ENCODE data around the gene NUP88. TPM values are rescaled to one million over a fixed set of nuclear protein-coding genes. Genes with fewer than 3 reads are reported as not detected.
"Not testable (repeated sequence)": the region's sequence is repeated elsewhere in the genome, so short reads cannot be mapped to it uniquely, and the experiment has no call there.

NUP88 gene
- total and polyA plus RNA-seq, 2 experiments from 2014 or later: 42.9 TPM

GRCh38 chr17:5434984-5435383 is 15.5 kb upstream of the NUP88 start:
- TF ChIP-seq EZH2 (IDR thresholded peaks at IDR 0.05; ENCODE audit: insufficient read depth, poor library complexity, severe bottlenecking) (no peak), EZH2phosphoT487 (IDR thresholded peaks at IDR 0.05; ENCODE audit: insufficient read depth, low read depth) (no peak)
- H3K4me2 ChIP-seq (ENCODE audit: unreplicated experiment): no peak overlapping the region
- no peak overlapping the region for H2AFZ ChIP-seq
- no peaks in the 10 kb centered on the region for H3K9me3 ChIP-seq (ENCODE audit: low read depth)
- H3K79me2 ChIP-seq (ENCODE audit: insufficient read depth): peaks cover 50% of the 10 kb centered on the region
- H3K27me3 ChIP-seq (replicated peaks; ENCODE audit: insufficient read depth): no peaks in the 10 kb centered on the region
- peaks cover 10% of the 10 kb centered on the region; the same call in 1 of the 2 replicates for H3K4me1 ChIP-seq (ENCODE audit: insufficient read depth)
- DNase-seq: no peak
- H3K9me2 ChIP-seq (ENCODE audit: insufficient read depth): no peaks in the 10 kb centered on the region
- 98 to 100% methylated on average over 2 of the region's 2 CpGs for WGBS, 2 experiments (ENCODE audit: low coverage in 1 of 2, low lambda C conversion rate in 2 of 2, missing lambda C conversion rate in 2 of 2)
- no peak overlapping the region for H3K9ac ChIP-seq
- peaks cover 43% of the 10 kb centered on the region for H3K36me3 ChIP-seq (ENCODE audit: low read depth)
- peaks cover 37% of the 10 kb centered on the region; the same call in 1 of the 2 replicates for H3F3A ChIP-seq (ENCODE audit: insufficient read depth)
- in situ Hi-C loops (cut with MboI): no loop called here
- H3K4me3 ChIP-seq: no peak overlapping the region
- no peaks in the 10 kb centered on the region for H4K20me1 ChIP-seq (ENCODE audit: insufficient read depth)
- no peak overlapping the region for H3K27ac ChIP-seq

GRCh38 chr17:5431949-5432556 is 12.6 kb upstream of the NUP88 start:
- in situ Hi-C loops (cut with MboI): no loop called here
- no peak for TF ChIP-seq EZH2phosphoT487 (IDR thresholded peaks at IDR 0.05; ENCODE audit: insufficient read depth, low read depth)
- no peak for TF ChIP-seq EZH2 (IDR thresholded peaks at IDR 0.05; ENCODE audit: insufficient read depth, poor library complexity, severe bottlenecking)

GRCh38 chr17:5431234-5431633 is 11.8 kb upstream of the NUP88 start:
- H3K9me2 ChIP-seq (ENCODE audit: insufficient read depth); H3K9me3 ChIP-seq (ENCODE audit: low read depth); H3K4me3 ChIP-seq; H3K27ac ChIP-seq; H3K27me3 ChIP-seq (replicated peaks; ENCODE audit: insufficient read depth); H4K20me1 ChIP-seq (ENCODE audit: insufficient read depth); DNase-seq; H3K4me1 ChIP-seq (ENCODE audit: insufficient read depth); in situ Hi-C loops (cut with MboI); H3K9ac ChIP-seq; H2AFZ ChIP-seq; H3K4me2 ChIP-seq (ENCODE audit: unreplicated experiment): not testable (repeated sequence)
- WGBS, 2 experiments (ENCODE audit: low coverage in 1 of 2, low lambda C conversion rate in 2 of 2, missing lambda C conversion rate in 2 of 2): 91 to 94% methylated on average over 5 of the region's 5 CpGs
- Histone ChIP-seq H3K79me2 (ENCODE audit: insufficient read depth) (peaks cover 24% of the 10 kb centered on the region), H3K36me3 (ENCODE audit: low read depth) (peaks cover 37% of the 10 kb centered on the region), H3F3A (ENCODE audit: insufficient read depth) (peaks cover 27% of the 10 kb centered on the region; the same call in 1 of the 2 replicates)

More at GRCh38 chr17:5431949-5432556, 12.6 kb upstream of the NUP88 start:
- Histone ChIP-seq H2AFZ (no peak overlapping the region), H3K4me2 (ENCODE audit: unreplicated experiment) (no peak overlapping the region), H3F3A (ENCODE audit: insufficient read depth) (peaks cover 27% of the 10 kb centered on the region; the same call in 1 of the 2 replicates), H3K4me1 (ENCODE audit: insufficient read depth) (peaks cover 4% of the 10 kb centered on the region; the same call in 1 of the 2 replicates), H3K9me3 (ENCODE audit: low read depth) (no peaks in the 10 kb centered on the region), H3K79me2 (ENCODE audit: insufficient read depth) (peaks cover 33% of the 10 kb centered on the region), H3K4me3 (no peak overlapping the region), H3K27ac (no peak overlapping the region), H3K27me3 (replicated peaks; ENCODE audit: insufficient read depth) (no peaks in the 10 kb centered on the region), H3K9ac (no peak overlapping the region), H4K20me1 (ENCODE audit: insufficient read depth) (no peaks in the 10 kb centered on the region), H3K9me2 (ENCODE audit: insufficient read depth) (no peaks in the 10 kb centered on the region), H3K36me3 (ENCODE audit: low read depth) (peaks cover 43% of the 10 kb centered on the region)
- DNase-seq: no peak
- WGBS, 2 experiments (ENCODE audit: low coverage in 1 of 2, low lambda C conversion rate in 2 of 2, missing lambda C conversion rate in 2 of 2): 49 to 50% methylated on average over 3 of the region's 3 CpGs

- Histone ChIP-seq H3K4me1 (ENCODE audit: insufficient read depth) (no peaks in the 10 kb centered on the region), H3K9me2 (ENCODE audit: insufficient read depth) (no peaks in the 10 kb centered on the region), H3K4me3 (no peak overlapping the region), H2AFZ (no peak overlapping the region), H3K9me3 (ENCODE audit: low read depth) (no peaks in the 10 kb centered on the region), H3K27ac (no peak overlapping the region), H3F3A (ENCODE audit: insufficient read depth) (peaks cover 27% of the 10 kb centered on the region; the same call in 1 of the 2 replicates), H3K27me3 (replicated peaks; ENCODE audit: insufficient read depth) (no peaks in the 10 kb centered on the region), H3K36me3 (ENCODE audit: low read depth) (peaks cover 42% of the 10 kb centered on the region), H4K20me1 (ENCODE audit: insufficient read depth) (no peaks in the 10 kb centered on the region), H3K79me2 (ENCODE audit: insufficient read depth) (peaks cover 18% of the 10 kb centered on the region), H3K9ac (no peak overlapping the region), H3K4me2 (ENCODE audit: unreplicated experiment) (no peak overlapping the region)
- no peak for DNase-seq
- 86 to 93% methylated on average over 3 of the region's 3 CpGs for WGBS, 2 experiments (ENCODE audit: low coverage in 1 of 2, low lambda C conversion rate in 2 of 2, missing lambda C conversion rate in 2 of 2)
- in situ Hi-C loops (cut with MboI): no loop called here
- TF ChIP-seq EZH2 (IDR thresholded peaks at IDR 0.05; ENCODE audit: insufficient read depth, poor library complexity, severe bottlenecking) (no peak), EZH2phosphoT487 (IDR thresholded peaks at IDR 0.05; ENCODE audit: insufficient read depth, low read depth) (no peak)
Observed at GRCh38 chr17:5430413-5430999, 11.0 kb upstream of the NUP88 start.

Measured in GM23248 (cell line).